ENCODE results near the gene SLC7A9.

SLC7A9 gene

GRCh38 chr19:32869369-32869965 is at the start of gene SLC7A9:
Gene SLC7A9, minus strand, starts transcription at chr19:32869767. Its CDS starts 1,233 bp downstream, at chr19:32868534.
- no peak for DNase-seq (ENCODE audit: low spot score)

GRCh38 chr19:32919365-32919764 is 49.8 kb upstream of the SLC7A9 start:
- no peak for DNase-seq (ENCODE audit: low spot score)

- DNase-seq (ENCODE audit: low spot score), result no peak
Observed at GRCh38 chr19:32917616-32917996, 48.0 kb upstream of the SLC7A9 start.

- no peak for DNase-seq (ENCODE audit: low spot score)
Observed at GRCh38 chr19:32916969-32917615, 47.5 kb upstream of the SLC7A9 start.

- DNase-seq (ENCODE audit: low spot score), result no peak
Observed at GRCh38 chr19:32914879-32915660, 45.5 kb upstream of the SLC7A9 start.

- DNase-seq (ENCODE audit: low spot score), result no peak
Observed at GRCh38 chr19:32911467-32911866, 41.9 kb upstream of the SLC7A9 start.

- no peak for DNase-seq (ENCODE audit: low spot score)
Observed at GRCh38 chr19:32910874-32911273, 41.3 kb upstream of the SLC7A9 start.

GRCh38 chr19:32910094-32910493 is 40.5 kb upstream of the SLC7A9 start:
- DNase-seq (ENCODE audit: low spot score), result no peak

GRCh38 chr19:32909257-32909656 is 39.7 kb upstream of the SLC7A9 start:
- DNase-seq (ENCODE audit: low spot score), result no peak

- DNase-seq (ENCODE audit: low spot score), result no peak
Observed at GRCh38 chr19:32908641-32909190, 39.1 kb upstream of the SLC7A9 start.

- DNase-seq (ENCODE audit: low spot score), result no peak
Observed at GRCh38 chr19:32902448-32902847, 32.9 kb upstream of the SLC7A9 start.

- no peak for DNase-seq (ENCODE audit: low spot score)
Observed at GRCh38 chr19:32901504-32902161, 32.1 kb upstream of the SLC7A9 start.

- no peak for DNase-seq (ENCODE audit: low spot score)
Observed at GRCh38 chr19:32896516-32897214, 27.1 kb upstream of the SLC7A9 start.

GRCh38 chr19:32895384-32895783 is 25.8 kb upstream of the SLC7A9 start:
- DNase-seq (ENCODE audit: low spot score), result no peak

GRCh38 chr19:32891609-32892008 is 22.0 kb upstream of the SLC7A9 start:
- DNase-seq (ENCODE audit: low spot score), result no peak

GRCh38 chr19:32890841-32891240 is 21.3 kb upstream of the SLC7A9 start:
- DNase-seq (ENCODE audit: low spot score), result no peak

GRCh38 chr19:32890326-32890725 is 20.8 kb upstream of the SLC7A9 start:
- no peak for DNase-seq (ENCODE audit: low spot score)

GRCh38 chr19:32889137-32889934 is 19.8 kb upstream of the SLC7A9 start:
- DNase-seq (ENCODE audit: low spot score), result no peak

- no peak for DNase-seq (ENCODE audit: low spot score)
Observed at GRCh38 chr19:32887572-32888215, 18.1 kb upstream of the SLC7A9 start.

GRCh38 chr19:32886241-32886640 is 16.7 kb upstream of the SLC7A9 start:
- DNase-seq (ENCODE audit: low spot score), result no peak
